ENCODE results near the gene C12orf56.

DNA sequence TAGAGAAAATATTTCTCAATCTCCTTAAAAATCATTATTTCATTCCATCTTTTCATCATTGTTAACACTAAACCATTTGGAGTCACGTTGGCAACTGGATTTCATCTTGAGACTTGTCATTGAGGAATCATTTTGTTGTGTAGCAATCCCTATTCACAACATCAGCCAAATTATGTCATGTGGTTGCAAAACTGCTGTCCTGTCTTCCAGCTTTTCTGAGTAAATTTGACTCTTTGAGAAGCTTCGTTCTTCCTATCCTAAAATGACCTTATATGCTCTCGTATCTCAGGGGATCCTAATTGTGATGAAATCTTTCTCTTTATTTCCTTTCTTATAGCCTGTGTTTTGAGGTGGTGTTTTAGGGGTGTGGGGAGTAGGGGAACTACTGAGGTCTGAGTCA lies 137.9 kb downstream of the C12orf56 start:
- no peak for TF ChIP-seq POLR2A (IDR thresholded peaks at IDR 0.05; ENCODE audit: low read depth)
- TF ChIP-seq, protein P1, sequence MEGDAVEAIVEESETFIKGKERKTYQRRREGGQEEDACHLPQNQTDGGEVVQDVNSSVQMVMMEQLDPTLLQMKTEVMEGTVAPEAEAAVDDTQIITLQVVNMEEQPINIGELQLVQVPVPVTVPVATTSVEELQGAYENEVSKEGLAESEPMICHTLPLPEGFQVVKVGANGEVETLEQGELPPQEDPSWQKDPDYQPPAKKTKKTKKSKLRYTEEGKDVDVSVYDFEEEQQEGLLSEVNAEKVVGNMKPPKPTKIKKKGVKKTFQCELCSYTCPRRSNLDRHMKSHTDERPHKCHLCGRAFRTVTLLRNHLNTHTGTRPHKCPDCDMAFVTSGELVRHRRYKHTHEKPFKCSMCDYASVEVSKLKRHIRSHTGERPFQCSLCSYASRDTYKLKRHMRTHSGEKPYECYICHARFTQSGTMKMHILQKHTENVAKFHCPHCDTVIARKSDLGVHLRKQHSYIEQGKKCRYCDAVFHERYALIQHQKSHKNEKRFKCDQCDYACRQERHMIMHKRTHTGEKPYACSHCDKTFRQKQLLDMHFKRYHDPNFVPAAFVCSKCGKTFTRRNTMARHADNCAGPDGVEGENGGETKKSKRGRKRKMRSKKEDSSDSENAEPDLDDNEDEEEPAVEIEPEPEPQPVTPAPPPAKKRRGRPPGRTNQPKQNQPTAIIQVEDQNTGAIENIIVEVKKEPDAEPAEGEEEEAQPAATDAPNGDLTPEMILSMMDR (IDR thresholded peaks at IDR 0.05), result no peak
- TF ChIP-seq EP300 (IDR thresholded peaks at IDR 0.05), result no peak
- peak in 1 of 2 donors; percentile 58 for TF ChIP-seq POLR2AphosphoS5 (IDR thresholded peaks at IDR 0.05)
